Ectodermal cell (in vitro differentiated cells): ENCODE results near the gene MPPED2.

ENCODE experiments used
- H3K27ac ChIP-seq: 2 replicates; pipeline ENCODE4 v1.7.0; 2013; ENCODE audit warnings: mild to moderate bottlenecking, low read depth, low read length; ENCODE audit not compliant: insufficient read depth, poor library complexity, severe bottlenecking
- H3K27me3 ChIP-seq: 2 replicates; pipeline ENCODE4 v1.7.0; 2013; ENCODE audit warnings: mild to moderate bottlenecking, low read length; ENCODE audit not compliant: insufficient read depth, control insufficient read depth, poor library complexity, severe bottlenecking
- H3K36me3 ChIP-seq: one replicate; pipeline ENCODE4 v1.7.0; 2013; ENCODE audit warnings: low read length; ENCODE audit not compliant: control insufficient read depth, insufficient read depth
- H3K4me1 ChIP-seq: one replicate; pipeline ENCODE4 v1.7.0; 2013; ENCODE audit warnings: low read length; ENCODE audit not compliant: control insufficient read depth, insufficient read depth
- H3K4me3 ChIP-seq: 2 replicates; pipeline ENCODE4 v1.7.0; 2013; ENCODE audit warnings: low read depth, low read length, control low read depth; ENCODE audit not compliant: insufficient read depth
- H3K9me3 ChIP-seq: 2 replicates; pipeline ENCODE4 v1.7.0; 2013; ENCODE audit warnings: mild to moderate bottlenecking, low read length, moderate library complexity; ENCODE audit not compliant: control insufficient read depth
- WGBS, 2 experiments: methylation state at CpG; one replicate each; pipeline ENCODE4 v1.1.7; 2013; ENCODE audit warnings: missing lambda C conversion rate in 2 of 2; 5-methylcytosine and 5-hydroxymethylcytosine counted together

MPPED2 gene

DNA sequence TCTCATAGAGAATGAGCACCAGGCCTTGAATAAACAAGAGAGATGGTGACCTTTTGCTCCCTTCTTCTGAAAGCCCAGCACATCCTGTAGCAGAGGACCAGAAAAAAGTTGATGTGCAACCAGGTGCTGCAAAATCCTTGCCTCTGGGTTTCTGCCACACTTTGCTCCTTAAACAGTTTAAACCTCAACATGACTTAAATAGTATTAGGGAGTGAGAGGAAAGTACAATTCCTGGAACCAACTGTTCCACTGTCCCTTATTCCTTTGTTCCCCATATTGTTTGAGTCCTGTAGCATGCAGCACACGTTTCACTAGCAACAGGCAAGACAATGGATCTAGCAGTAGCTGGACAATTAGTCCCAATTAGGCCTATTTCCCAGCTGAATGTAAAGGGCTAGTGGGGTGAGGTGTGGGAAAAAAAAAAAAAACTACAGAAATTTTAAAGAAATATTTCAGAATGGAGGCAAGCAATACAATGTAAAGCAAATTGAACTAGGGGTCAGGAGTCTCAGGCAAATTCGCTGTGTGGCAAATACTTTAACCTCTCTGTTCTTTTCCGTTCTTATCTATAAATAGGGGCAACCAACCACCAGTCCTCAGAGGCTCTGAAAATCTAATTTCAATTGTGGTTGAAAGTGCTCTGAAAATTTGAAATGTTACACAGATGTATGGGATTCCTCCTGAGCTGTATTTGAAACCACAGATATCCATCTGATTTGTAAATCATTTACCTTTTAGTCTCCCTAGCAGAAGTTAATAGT is 6.6 kb downstream of the MPPED2 start:
- Histone ChIP-seq H3K27ac (no peak overlapping the region), H3K27me3 (peaks cover 30% of the 10 kb centered on the region), H3K9me3 (no peaks in the 10 kb centered on the region), H3K36me3 (no peaks in the 10 kb centered on the region), H3K4me3 (no peak overlapping the region), H3K4me1 (no peaks in the 10 kb centered on the region)
- WGBS, 2 experiments = 70 to 88% methylated on average over 3 of the region's 3 CpGs

DNA sequence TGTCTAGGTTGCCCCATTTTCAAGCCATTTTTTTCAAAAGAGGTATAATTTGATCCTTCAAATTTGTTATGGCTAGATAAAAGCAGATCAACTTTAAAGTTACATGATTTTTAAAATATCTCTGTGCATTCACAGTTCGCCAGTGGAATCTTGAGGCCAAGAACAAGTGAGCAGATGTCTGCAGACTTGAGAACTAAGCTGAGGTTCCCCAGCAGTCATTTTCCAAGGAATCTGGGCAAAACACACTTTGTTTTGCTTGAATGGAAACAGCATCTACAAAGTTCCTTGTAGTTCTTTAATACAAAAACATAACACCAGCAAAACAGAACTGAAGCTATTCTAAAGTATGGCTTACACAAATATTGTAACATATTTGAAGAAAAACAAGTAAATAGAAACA is 7.7 kb downstream of the MPPED2 start:
- H3K36me3 ChIP-seq = no peaks in the 10 kb centered on the region
- no peaks in the 10 kb centered on the region for H3K9me3 ChIP-seq
- peaks cover 18% of the 10 kb centered on the region for H3K27me3 ChIP-seq
- no peak overlapping the region for H3K27ac ChIP-seq
- H3K4me1 ChIP-seq = no peaks in the 10 kb centered on the region
- 94 to 98% methylated on average over 1 of the region's 1 CpG for WGBS, 2 experiments
- no peak overlapping the region for H3K4me3 ChIP-seq

DNA sequence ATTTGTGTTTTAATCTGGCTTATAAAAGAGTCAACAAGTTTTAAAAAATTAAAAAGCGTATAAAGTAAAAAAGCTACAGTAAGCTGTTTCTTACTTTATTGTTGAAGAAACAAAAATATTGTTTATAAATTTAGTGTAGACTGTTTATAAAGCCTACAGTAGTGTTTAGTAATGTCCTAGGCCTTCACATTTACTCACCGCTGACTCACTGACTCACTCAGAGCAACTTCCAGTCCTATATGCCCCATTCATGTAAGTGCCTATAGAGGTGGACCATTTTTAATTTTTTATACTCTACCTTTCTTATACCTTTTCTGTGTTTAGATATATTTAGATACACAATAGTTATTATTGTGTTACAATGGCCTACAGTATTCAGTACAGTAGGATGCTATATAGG is 12.2 kb downstream of the MPPED2 start:
- H3K4me1 ChIP-seq = no peaks in the 10 kb centered on the region
- no peak overlapping the region for H3K27ac ChIP-seq
- H3K4me3 ChIP-seq = no peak overlapping the region
- H3K27me3 ChIP-seq = no peaks in the 10 kb centered on the region
- no peaks in the 10 kb centered on the region for H3K36me3 ChIP-seq
- H3K9me3 ChIP-seq = no peaks in the 10 kb centered on the region
- 100% methylated on average over 2 of the region's 2 CpGs; no CpG with 5 or more reads in 1 of the 2 experiments for WGBS, 2 experiments

DNA sequence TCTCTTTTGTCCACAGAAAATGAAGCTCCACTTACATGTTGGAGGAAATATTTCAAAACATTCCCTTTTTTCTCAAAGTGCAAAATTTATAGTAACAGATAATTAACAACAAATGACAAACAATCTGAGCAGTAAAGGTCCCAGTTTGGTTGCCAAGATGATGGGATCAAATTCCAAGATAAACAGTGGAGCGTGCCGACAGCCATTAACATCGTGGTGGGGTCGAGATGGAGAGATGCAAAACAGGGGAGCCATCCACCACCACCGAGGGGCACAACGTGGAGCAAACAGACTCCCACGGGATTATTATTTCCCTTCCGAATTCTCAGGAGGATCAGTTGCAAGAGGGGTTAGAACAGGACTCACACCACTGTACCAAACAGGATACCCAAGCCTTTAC is 17.2 kb downstream of the MPPED2 start:
- no peaks in the 10 kb centered on the region for H3K27me3 ChIP-seq
- H3K36me3 ChIP-seq = no peaks in the 10 kb centered on the region
- no peak overlapping the region for H3K4me3 ChIP-seq
- no peak overlapping the region for H3K27ac ChIP-seq
- H3K9me3 ChIP-seq = no peaks in the 10 kb centered on the region
- H3K4me1 ChIP-seq = no peaks in the 10 kb centered on the region
- 85 to 90% methylated on average over 8 of the region's 8 CpGs for WGBS, 2 experiments

DNA sequence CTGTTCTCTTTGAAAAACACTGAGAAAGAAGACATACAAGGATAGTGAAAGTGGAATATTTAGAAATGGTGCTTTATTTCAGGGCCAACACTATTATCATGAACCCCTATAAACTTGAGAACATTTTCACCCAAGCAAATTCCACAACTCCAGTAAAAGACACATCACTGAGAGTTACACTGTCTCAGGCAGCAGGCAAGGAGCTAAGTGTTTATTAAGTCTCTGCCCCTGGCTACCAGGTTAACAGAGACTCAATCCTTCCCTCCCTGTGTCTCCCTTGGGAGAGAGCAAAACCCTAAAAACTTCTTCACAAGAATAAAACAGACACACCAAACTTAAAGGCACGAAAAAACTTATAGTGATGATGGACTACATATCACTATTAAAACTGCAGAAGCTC is 18.5 kb downstream of the MPPED2 start:
- no peak overlapping the region for H3K27ac ChIP-seq
- no peaks in the 10 kb centered on the region for H3K9me3 ChIP-seq
- no peak overlapping the region for H3K4me3 ChIP-seq
- H3K36me3 ChIP-seq = no peaks in the 10 kb centered on the region
- no peaks in the 10 kb centered on the region for H3K27me3 ChIP-seq
- H3K4me1 ChIP-seq = no peaks in the 10 kb centered on the region
- no CpG with 5 or more reads among the region's 1 CpG for WGBS, 2 experiments

DNA sequence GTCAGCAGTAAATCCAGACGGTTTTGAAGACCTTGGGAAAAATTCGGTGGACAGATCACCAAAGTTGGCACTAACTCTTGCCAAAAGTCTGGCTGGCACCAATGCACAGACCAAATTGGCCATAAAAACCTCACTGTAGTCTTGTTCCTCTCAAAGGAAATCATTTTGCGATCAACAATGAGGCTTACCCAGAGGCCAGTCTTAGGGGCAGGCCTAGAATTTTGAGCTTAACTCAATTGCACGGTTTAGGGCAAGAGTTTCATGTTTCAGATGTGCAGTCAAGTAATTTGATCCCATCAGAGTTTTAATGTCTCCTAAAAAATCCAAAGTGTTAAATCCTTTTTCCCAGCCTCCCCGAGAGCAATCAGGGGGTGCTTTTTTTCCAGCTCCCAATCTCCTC is 19.0 kb downstream of the MPPED2 start:
- 83 to 89% methylated on average over 5 of the region's 5 CpGs for WGBS, 2 experiments
- no peak overlapping the region for H3K27ac ChIP-seq

DNA sequence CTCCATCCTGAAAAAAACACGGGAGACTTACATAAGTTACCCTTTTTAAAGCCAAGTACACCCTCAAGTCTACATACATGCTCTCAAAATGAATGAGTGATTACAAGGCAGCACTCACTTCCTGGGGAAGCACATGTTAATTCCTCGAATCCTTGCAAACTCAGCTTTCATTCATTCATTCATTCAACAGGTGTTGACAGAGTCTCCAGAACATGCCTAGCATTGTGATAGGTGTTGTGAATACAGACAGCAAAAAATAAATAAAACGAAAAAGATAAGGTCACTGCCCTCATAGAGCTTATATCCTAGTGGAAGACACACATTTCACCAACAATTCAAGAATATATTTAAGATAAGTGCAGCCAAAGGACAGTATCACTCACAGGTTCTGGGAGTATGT is 19.7 kb downstream of the MPPED2 start:
- no peaks in the 10 kb centered on the region for H3K36me3 ChIP-seq
- no peak overlapping the region for H3K27ac ChIP-seq
- WGBS, 2 experiments = 79 to 86% methylated on average over 2 to 3 of the region's 3 CpGs

More for the DNA sequence above, 19.0 kb downstream of the MPPED2 start:
- H3K36me3 ChIP-seq = no peaks in the 10 kb centered on the region
- no peaks in the 10 kb centered on the region for H3K4me1 ChIP-seq
- H3K4me3 ChIP-seq = no peak overlapping the region
- H3K27me3 ChIP-seq = no peaks in the 10 kb centered on the region
- no peaks in the 10 kb centered on the region for H3K9me3 ChIP-seq

DNA sequence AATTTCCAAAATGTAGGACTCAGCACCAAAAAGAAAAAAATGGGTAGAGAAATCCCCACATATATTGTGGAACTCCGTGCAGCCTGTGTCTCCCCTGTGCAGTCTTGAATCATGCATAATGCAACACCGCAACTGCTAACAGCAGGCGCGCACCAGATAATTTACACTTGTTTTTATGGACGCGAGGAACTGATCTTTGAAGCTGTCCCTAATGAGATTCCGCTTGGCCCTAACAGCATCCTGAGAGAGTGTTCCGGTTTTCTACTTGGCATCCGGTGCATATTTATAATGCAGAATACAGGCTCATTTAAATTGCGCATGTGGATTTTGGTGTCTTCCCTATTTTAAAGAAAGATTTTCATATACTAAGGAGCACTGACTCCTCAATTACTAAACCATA is 21.1 kb downstream of the MPPED2 start:
- 85 to 86% methylated on average over 10 of the region's 10 CpGs for WGBS, 2 experiments
- Histone ChIP-seq H3K4me3 (no peak overlapping the region), H3K27me3 (no peaks in the 10 kb centered on the region), H3K27ac (no peak overlapping the region), H3K36me3 (no peaks in the 10 kb centered on the region), H3K4me1 (peaks cover 5% of the 10 kb centered on the region), H3K9me3 (no peaks in the 10 kb centered on the region)

More for the DNA sequence above, 19.7 kb downstream of the MPPED2 start:
- Histone ChIP-seq H3K4me3 (no peak overlapping the region), H3K27me3 (no peaks in the 10 kb centered on the region), H3K4me1 (no peaks in the 10 kb centered on the region), H3K9me3 (no peaks in the 10 kb centered on the region)

DNA sequence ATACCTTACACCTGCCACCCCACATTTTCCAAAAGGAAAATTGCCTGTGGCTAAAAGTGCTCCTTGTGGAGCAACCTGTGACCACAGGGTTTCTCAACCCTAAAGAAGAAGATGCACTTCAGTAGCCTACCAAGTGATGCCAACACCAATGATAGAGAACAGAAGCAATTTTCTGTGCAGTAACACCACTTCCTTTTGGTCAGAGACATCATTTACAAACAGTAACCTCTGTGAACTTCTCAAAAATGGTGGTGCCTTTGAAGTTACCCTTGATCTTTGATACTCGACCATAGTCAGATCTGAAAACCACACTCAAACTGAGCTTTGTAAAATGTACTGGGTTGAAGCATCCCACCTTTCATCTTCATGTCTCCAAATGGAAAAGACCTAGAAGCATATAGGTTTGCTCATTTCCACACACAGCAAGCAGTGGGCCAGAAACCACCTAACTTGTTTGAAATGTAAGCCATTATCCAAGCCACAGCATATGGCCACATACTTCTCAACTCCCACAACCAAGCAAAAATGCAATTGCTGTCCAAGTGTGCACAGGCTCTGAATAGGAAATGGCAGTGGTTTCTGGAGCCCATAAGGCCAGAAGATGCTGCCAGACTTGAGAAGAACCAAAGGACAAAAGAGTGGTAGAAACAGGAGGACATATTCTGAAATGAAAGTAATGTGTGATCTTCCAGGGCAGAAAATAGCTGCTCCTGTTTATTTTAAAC is 24.3 kb downstream of the MPPED2 start:
- WGBS, 2 experiments = 82 to 100% methylated on average over 1 of the region's 1 CpG
- H3K36me3 ChIP-seq = no peaks in the 10 kb centered on the region

DNA sequence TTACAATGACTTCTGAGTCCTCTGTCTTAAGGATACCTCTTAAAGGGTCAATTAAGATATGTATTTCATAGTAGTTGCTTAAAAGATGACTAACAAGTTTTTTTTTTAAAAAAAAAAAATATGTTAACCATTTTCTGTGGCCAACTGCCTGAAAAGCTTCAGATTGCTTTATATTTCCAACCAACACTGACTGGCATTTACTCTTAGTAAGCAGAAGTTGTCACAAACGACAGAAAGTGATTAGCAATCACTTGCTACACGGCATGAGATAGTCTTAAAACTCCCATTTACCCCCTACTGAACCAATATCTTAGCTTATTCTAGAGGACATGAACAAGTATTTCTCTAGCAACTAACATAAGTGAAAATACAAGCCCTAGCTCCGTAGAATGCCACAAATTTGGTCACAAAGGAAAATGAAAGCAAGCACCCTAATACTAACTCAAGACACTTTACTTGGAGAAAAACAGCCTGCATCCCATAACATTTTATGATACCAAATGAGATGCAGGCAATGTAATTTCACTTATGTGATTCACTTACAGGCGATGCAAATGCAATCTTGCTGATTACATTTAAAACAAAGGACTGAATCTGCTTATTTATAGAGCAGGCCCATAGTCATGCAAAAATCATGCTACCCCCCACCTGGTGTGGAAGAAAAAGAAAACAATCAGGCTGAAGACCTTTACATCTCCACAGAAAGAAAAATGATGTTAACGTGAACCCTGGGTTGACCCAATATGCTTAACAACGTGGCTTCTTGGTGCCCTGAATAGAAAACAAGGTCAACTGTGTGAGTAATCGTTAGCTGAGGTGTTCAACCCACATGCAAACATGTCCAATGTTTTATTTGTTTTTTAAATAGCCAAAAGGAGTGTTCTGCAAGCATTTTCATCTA is 25.7 kb downstream of the MPPED2 start:
- Histone ChIP-seq H3K36me3 (no peaks in the 10 kb centered on the region), H3K9me3 (no peaks in the 10 kb centered on the region), H3K4me3 (no peak overlapping the region), H3K27me3 (no peaks in the 10 kb centered on the region), H3K27ac (no peak overlapping the region), H3K4me1 (peaks cover 9% of the 10 kb centered on the region)
- WGBS, 2 experiments = 1 to 3% methylated on average over 7 of the region's 7 CpGs

More for the DNA sequence above, 24.3 kb downstream of the MPPED2 start:
- no peak overlapping the region for H3K27ac ChIP-seq
- peaks cover 9% of the 10 kb centered on the region for H3K4me1 ChIP-seq
- no peaks in the 10 kb centered on the region for H3K27me3 ChIP-seq
- H3K9me3 ChIP-seq = no peaks in the 10 kb centered on the region
- H3K4me3 ChIP-seq = no peak overlapping the region
